ENCODE results near the gene HDAC4. TPM values are rescaled to one million over a fixed set of nuclear protein-coding genes. Genes with fewer than 3 reads are reported as not detected.

Gene HDAC4
- total RNA-seq, 2 donors from 2014 or later: 8.1 to 20.1 TPM

GRCh38 chr2:239167766-239168444, 232.9 kb downstream of the HDAC4 start:
- Histone ChIP-seq H3K4me3 (no peak overlapping the region), H3K9me3 (peaks cover 5 to 24% of the 10 kb centered on the region in 2 donors), H3K27me3 (no peaks in the 10 kb centered on the region), H3K4me1 (peaks cover 0 to 11% of the 10 kb centered on the region in 2 donors), H3K27ac (no peak overlapping the region), H3K36me3 (peaks cover 9% of the 10 kb centered on the region)
- DNase-seq (ENCODE audit: low spot score): no peak
- no peak for TF ChIP-seq CTCF (IDR thresholded peaks at IDR 0.05)

- no peak overlapping the region for H3K4me3 ChIP-seq
- no peak overlapping the region for H3K27ac ChIP-seq
- peaks cover 0 to 11% of the 10 kb centered on the region in 2 donors for H3K4me1 ChIP-seq
- DNase-seq (ENCODE audit: low spot score): no peak
- peaks cover 5 to 18% of the 10 kb centered on the region in 2 donors for H3K9me3 ChIP-seq
- TF ChIP-seq CTCF (IDR thresholded peaks at IDR 0.05): no peak
- H3K27me3 ChIP-seq: no peaks in the 10 kb centered on the region
- H3K36me3 ChIP-seq: peaks cover 16% of the 10 kb centered on the region
Observed at GRCh38 chr2:239167011-239167673, 233.7 kb downstream of the HDAC4 start.

DNA sequence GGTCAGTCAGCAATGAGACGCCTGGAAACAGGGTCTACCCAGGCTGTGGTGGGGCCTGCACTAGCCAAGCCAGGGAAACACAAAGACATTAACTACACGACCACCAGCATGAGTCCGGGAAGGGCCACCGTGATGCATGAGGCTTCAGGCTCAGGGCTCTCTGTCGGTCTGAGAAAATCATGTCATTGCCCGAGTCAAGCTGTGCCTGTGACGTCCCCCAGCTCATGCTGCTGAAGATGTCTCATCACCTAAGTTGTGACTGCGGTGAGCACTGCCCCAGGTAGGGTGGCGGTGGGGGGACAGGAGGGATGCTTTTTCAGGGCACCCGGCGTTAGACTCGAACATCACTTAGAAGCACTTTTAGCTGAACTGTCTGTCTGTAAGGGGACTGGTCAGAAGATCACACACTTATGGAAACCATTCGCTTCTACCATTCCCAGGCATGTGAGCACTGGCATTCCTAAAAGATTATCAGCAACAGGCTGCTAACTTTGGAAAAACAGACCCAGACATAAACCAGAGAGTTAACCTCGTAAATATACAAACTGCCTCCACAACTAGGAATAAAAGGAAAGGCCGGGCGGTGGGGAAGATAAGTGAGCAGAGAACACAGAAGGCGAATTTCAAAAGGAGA, 234.5 kb downstream of the HDAC4 start:
- Histone ChIP-seq H3K9me3 (peaks cover 0 to 9% of the 10 kb centered on the region in 2 donors), H3K27me3 (no peaks in the 10 kb centered on the region), H3K36me3 (peaks cover 16% of the 10 kb centered on the region), H3K27ac (no peak overlapping the region), H3K4me3 (no peak overlapping the region), H3K4me1 (peaks cover 0 to 11% of the 10 kb centered on the region in 2 donors)
- TF ChIP-seq CTCF (IDR thresholded peaks at IDR 0.05): no peak
- no peak for DNase-seq (ENCODE audit: low spot score)

DNA sequence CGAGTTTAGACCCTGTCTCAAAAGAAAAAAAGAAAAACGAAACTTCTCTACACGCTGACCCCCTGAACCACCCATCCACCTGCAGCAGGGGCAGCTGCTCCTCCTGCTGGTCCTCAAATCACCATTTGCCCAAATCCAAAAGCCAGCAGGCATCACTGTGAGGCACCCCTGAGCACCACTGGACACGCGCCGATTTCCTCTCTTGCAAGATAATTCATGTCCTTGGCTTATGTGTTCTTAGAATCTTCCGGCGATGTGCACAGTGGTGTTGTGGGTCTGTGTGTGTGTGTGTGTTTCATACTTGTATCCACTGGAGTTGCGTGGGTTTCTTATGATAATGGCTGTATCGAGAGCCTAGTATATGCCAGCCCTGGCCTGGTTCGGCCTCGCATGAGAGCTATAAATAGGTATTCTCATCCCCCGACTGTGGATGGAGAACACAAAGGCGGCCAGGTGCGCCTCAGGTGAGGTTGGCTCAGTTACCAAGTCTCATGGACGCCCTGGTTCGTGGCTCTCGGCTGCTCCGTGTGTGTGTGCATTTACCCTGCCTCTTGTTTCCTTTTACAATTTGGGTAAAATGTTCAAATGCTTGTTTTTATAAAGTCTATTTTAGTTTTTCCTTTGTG, 235.5 kb downstream of the HDAC4 start:
- Histone ChIP-seq H3K36me3 (peaks cover 18% of the 10 kb centered on the region), H3K27ac (no peak overlapping the region)

More for the DNA sequence above, 235.5 kb downstream of the HDAC4 start:
- DNase-seq (ENCODE audit: low spot score): no peak
- H3K4me1 ChIP-seq: peaks cover 0 to 11% of the 10 kb centered on the region in 2 donors
- H3K9me3 ChIP-seq: no peaks in the 10 kb centered on the region
- no peaks in the 10 kb centered on the region for H3K27me3 ChIP-seq
- no peak for TF ChIP-seq CTCF (IDR thresholded peaks at IDR 0.05)
- H3K4me3 ChIP-seq: no peak overlapping the region

Measured in right atrium auricular region (tissue), 2 donors.